Measurements from ENCODE around the gene APBA1. TPM values are rescaled to one million over a fixed set of nuclear protein-coding genes. Genes with fewer than 3 reads are reported as not detected.
A peak's percentile ranks its signal among the peaks of the same experiment; 100 is the strongest.

APBA1 gene
- total RNA-seq, 1 experiment from 2014 or later: 1.8 TPM

- H3K18ac ChIP-seq (ENCODE audit: insufficient read length, low read depth, low read length): no peak overlapping the region
- H2BK20ac ChIP-seq (ENCODE audit: low read depth, low read length, poor library complexity, severe bottlenecking): no peak overlapping the region
- peaks cover 1% of the 10 kb centered on the region for H3K27me3 Mint-ChIP-seq (ENCODE audit: low read depth)
Observed at GRCh38 chr9:69672596-69673310, 582 bp upstream of the APBA1 start.

More at GRCh38 chr9:69672596-69673310, 582 bp upstream of the APBA1 start:
- H3K4me1 Mint-ChIP-seq: peaks cover 17% of the 10 kb centered on the region in 2 experiments
- Histone ChIP-seq H3K9me3 (ENCODE audit: control insufficient read depth, low read depth, low read length) (no peaks in the 10 kb centered on the region), H4K91ac (ENCODE audit: insufficient read length, low read depth, low read length) (no peak overlapping the region), H2AK5ac (ENCODE audit: insufficient read length, low read length) (no peak overlapping the region), H2BK120ac (ENCODE audit: low read depth, low read length, poor library complexity, severe bottlenecking) (no peak overlapping the region), H3K56ac (ENCODE audit: insufficient read length, low read depth, low read length) (no peak overlapping the region), H2AFZ (ENCODE audit: low read length) (no peak overlapping the region), H4K5ac (ENCODE audit: insufficient read length, low read depth, low read length) (no peak overlapping the region), H3K4ac (ENCODE audit: low read depth, low read length) (no peak overlapping the region), H3K23me2 (ENCODE audit: insufficient read length, low read depth, low read length, poor library complexity, severe bottlenecking) (peaks cover 7% of the 10 kb centered on the region), H2BK5ac (ENCODE audit: insufficient read length, low read length) (no peak overlapping the region), H3T11ph (ENCODE audit: low read length) (no peak overlapping the region), H3K27ac (ENCODE audit: insufficient read length, low read depth, low read length) (no peak overlapping the region), H4K8ac (replicated peaks; ENCODE audit: insufficient read length, low read depth, low read length) (no peak overlapping the region), H3K79me1 (ENCODE audit: insufficient read depth, low read depth, low read length, poor library complexity, severe bottlenecking) (no peaks in the 10 kb centered on the region), H3K14ac (ENCODE audit: insufficient read depth, low read length) (no peak overlapping the region; the same call in 1 of the 2 replicates), H2BK12ac (ENCODE audit: insufficient read length, low read depth, low read length) (no peak overlapping the region), H3K4me2 (ENCODE audit: insufficient read depth, insufficient read length, low read length) (peak overlapping the region; percentile 77), H4K20me1 (ENCODE audit: control insufficient read depth, insufficient read depth, insufficient read length) (no peaks in the 10 kb centered on the region), H3K27me3 (ENCODE audit: insufficient read depth, low read length) (peaks cover 12% of the 10 kb centered on the region; the same call in 1 of the 2 replicates), H3K79me2 (ENCODE audit: insufficient read depth, low read length) (no peaks in the 10 kb centered on the region), H3K4me1 (ENCODE audit: insufficient read depth, low read length) (no peaks in the 10 kb centered on the region; the same call in 1 of the 2 replicates), H3K9ac (ENCODE audit: extremely low read depth, insufficient read length, low read length) (no peak overlapping the region), H2BK15ac (ENCODE audit: low read depth, low read length) (peak overlapping the region; percentile 43; the same call in 1 of the 2 replicates), H3K23ac (ENCODE audit: insufficient read length, low read depth, low read length) (no peak overlapping the region)
- no CpG with 5 or more reads among the region's 60 CpGs for WGBS (ENCODE audit: extremely low coverage, insufficient read length, low lambda C conversion rate)
- DNase-seq: peak; percentile 90
- no peak overlapping the region for H3K27ac Mint-ChIP-seq
- peak; percentile 92 for TF ChIP-seq CTCF (conservative IDR thresholded peaks at IDR 0.05)
- H3K4me3 Mint-ChIP-seq: peak overlapping the region; percentile 63 to 77
- no peaks in the 10 kb centered on the region; a peak in 1 of 7 replicates for H3K36me3 Mint-ChIP-seq (ENCODE audit: insufficient read depth in 1 of 3, low read depth in 3 of 3)
- H3K9me3 Mint-ChIP-seq: no peaks in the 10 kb centered on the region

Data from H9 (cell line).